ENCODE results near the gene CDON. TPM values are rescaled to one million over a fixed set of nuclear protein-coding genes. Genes with fewer than 3 reads are reported as not detected.

The CDON gene
- total and polyA plus RNA-seq, 9 of the 15 experiments (the other 6 are each of a cell fraction or from before 2014, with no cell fraction given), result 0.08 to 0.64 (median 0.40) TPM

DNA sequence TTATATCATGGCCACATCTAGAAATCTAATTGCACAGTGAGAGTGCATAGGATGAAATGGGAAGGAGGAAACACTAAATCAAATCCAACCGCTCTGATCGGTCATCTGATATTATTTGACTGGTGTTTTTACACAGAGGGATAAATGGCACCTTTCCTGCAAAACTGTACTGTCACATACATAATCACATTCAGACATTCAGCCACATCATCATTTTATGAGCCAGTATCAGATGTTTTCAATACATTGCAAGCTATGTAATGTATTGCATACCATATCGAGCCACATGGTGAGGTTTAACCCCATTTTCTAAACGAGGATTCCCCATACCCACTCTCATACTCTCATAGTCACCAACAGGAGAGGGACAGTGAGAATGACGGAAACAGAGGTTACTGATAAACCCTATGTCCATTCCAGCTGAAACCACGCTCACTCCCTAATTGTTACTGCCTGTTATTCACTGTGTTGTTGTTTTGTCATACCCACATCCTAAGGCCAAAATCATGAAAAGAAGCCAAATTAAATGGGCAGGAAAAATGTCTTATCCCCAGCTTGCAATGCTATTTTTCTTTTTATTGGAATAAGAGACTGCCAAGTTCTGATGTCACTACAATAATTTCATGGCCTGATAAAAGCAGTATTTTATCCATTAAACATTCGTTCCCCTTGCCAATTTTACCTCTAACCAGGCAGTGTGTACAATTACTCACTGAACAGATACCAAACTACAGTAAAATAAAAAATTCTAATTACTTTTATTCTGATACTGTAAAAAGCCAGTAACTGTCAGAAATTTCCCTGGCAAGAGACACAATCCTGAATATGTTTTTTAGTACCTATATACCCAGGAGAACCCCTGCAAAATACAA lies 9.0 kb downstream of the CDON start:
- Histone ChIP-seq H3K79me2 (ENCODE audit: control insufficient read depth, insufficient read depth, low read length) (no peaks in the 10 kb centered on the region), H2AFZ (ENCODE audit: low read depth, low read length) (no peak overlapping the region), H4K20me1 (replicated peaks; ENCODE audit: control insufficient read depth, insufficient read depth, low read length) (no peaks in the 10 kb centered on the region), H3K9me3 (replicated peaks; ENCODE audit: control insufficient read depth, insufficient read depth, low read depth, low read length) (no peaks in the 10 kb centered on the region), H3K27me3 (ENCODE audit: control insufficient read depth in 2 of 2, insufficient read depth in 2 of 2, low read length in 2 of 2) (peaks cover 4 to 22% of the 10 kb centered on the region in 2 experiments; a peak in 4 of 5 replicates), H3K4me1 (replicated peaks in 1 of 2; ENCODE audit: control insufficient read depth in 2 of 2, insufficient read depth in 2 of 2, low read length in 2 of 2) (no peaks in the 10 kb centered on the region), H3K36me3 (ENCODE audit: control insufficient read depth, insufficient read depth, low read length) (no peaks in the 10 kb centered on the region), H3K4me2 (ENCODE audit: insufficient read depth, low read length) (no peak overlapping the region), H3K27ac (ENCODE audit: extremely low read depth, low read depth, low read length) (no peak overlapping the region), H3K9me1 (ENCODE audit: control insufficient read depth, insufficient read depth, low read length) (no peaks in the 10 kb centered on the region), H3K4me3 (no peak overlapping the region), H3K9ac (ENCODE audit: insufficient read depth in 1 of 2, low read depth in 2 of 2, low read length in 2 of 2) (no peak overlapping the region)
- no peak for ATAC-seq
- ChIA-PET POLR2A (interaction anchor here (0.7 kb wide), 1 partner anchor 36 kb away, joined by 3 read pairs; no protein-coding TSS in a partner anchor), CTCF (ENCODE audit: low intra/inter-chr PET ratio) (no interaction called here)
- intact Hi-C loops (cut with micrococcal nuclease), result loop anchor here (10.0 kb wide), 1 partner anchor 129 kb away; no protein-coding TSS in a partner anchor
- TF ChIP-seq ZNF316 (IDR thresholded peaks at IDR 0.05), result peak; percentile 25; the same call in 1 of the 2 replicates
- TF ChIP-seq, protein P1, sequence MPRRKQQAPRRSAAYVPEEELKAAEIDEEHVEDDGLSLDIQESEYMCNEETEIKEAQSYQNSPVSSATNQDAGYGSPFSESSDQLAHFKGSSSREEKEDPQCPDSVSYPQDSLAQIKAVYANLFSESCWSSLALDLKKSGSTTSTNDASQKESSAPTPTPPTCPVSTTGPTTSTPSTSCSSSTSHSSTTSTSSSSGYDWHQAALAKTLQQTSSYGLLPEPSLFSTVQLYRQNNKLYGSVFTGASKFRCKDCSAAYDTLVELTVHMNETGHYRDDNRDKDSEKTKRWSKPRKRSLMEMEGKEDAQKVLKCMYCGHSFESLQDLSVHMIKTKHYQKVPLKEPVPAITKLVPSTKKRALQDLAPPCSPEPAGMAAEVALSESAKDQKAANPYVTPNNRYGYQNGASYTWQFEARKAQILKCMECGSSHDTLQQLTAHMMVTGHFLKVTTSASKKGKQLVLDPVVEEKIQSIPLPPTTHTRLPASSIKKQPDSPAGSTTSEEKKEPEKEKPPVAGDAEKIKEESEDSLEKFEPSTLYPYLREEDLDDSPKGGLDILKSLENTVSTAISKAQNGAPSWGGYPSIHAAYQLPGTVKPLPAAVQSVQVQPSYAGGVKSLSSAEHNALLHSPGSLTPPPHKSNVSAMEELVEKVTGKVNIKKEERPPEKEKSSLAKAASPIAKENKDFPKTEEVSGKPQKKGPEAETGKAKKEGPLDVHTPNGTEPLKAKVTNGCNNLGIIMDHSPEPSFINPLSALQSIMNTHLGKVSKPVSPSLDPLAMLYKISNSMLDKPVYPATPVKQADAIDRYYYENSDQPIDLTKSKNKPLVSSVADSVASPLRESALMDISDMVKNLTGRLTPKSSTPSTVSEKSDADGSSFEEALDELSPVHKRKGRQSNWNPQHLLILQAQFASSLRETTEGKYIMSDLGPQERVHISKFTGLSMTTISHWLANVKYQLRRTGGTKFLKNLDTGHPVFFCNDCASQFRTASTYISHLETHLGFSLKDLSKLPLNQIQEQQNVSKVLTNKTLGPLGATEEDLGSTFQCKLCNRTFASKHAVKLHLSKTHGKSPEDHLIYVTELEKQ (CRISPR knock-in tag; IDR thresholded peaks at IDR 0.05), result no peak
- no peak for TF ChIP-seq NFE2L1 (tag; IDR thresholded peaks at IDR 0.05; ENCODE audit: borderline replicate concordance, low read depth)
- FAIRE-seq, result no peak
- 0% methylated on average over 7 of the region's 7 CpGs for WGBS (ENCODE audit: insufficient coverage, low coverage, missing lambda C conversion rate)
- no peak for DNase-seq (ENCODE audit: extremely low read depth in 1 of 4, low spot score in 3 of 4)
- no TSS peak for BruUV-seq (replicated peaks)
- in situ Hi-C loops (cut with MboI), result no loop called here
